Measurements from ENCODE around the gene BCL3.

The BCL3 gene

DNA sequence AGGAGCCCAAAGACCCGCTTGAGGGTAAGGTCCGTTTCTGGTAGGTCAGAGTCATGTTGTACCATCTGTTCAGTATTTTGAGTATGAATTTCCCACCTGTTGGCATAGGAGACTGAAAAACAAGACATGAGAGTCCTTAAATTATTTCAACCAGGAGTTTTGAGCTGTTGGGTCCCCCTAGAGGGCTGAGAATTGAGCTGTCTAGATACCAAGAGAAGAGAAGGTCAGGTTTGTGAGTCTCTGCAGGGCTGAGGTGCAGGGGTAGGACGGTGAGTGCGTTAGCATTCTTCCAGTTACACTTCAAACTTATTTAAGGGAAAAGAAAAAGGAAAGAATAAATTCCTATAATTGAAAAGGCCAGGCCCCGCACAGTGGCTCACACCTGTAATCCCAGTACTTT is 34.2 kb downstream of the BCL3 start:
- Histone ChIP-seq H3K36me3 (ENCODE audit: control insufficient read depth, insufficient read depth, low read length) (no peaks in the 10 kb centered on the region), H3K4me1 (peaks cover 3% of the 10 kb centered on the region), H2AFZ (no peak overlapping the region), H3K27me3 (ENCODE audit: control insufficient read depth, insufficient read depth, low read length) (no peaks in the 10 kb centered on the region), H3K9ac (no peak overlapping the region), H3K4me2 (ENCODE audit: low read length) (no peak overlapping the region), H3K27ac (no peak overlapping the region), H3K4me3 (ENCODE audit: low read depth, low read length) (no peak overlapping the region), H3K9me3 (ENCODE audit: control insufficient read depth, low read length) (no peaks in the 10 kb centered on the region), H3K79me2 (no peaks in the 10 kb centered on the region)
- TF ChIP-seq, protein P1, sequence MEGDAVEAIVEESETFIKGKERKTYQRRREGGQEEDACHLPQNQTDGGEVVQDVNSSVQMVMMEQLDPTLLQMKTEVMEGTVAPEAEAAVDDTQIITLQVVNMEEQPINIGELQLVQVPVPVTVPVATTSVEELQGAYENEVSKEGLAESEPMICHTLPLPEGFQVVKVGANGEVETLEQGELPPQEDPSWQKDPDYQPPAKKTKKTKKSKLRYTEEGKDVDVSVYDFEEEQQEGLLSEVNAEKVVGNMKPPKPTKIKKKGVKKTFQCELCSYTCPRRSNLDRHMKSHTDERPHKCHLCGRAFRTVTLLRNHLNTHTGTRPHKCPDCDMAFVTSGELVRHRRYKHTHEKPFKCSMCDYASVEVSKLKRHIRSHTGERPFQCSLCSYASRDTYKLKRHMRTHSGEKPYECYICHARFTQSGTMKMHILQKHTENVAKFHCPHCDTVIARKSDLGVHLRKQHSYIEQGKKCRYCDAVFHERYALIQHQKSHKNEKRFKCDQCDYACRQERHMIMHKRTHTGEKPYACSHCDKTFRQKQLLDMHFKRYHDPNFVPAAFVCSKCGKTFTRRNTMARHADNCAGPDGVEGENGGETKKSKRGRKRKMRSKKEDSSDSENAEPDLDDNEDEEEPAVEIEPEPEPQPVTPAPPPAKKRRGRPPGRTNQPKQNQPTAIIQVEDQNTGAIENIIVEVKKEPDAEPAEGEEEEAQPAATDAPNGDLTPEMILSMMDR (IDR thresholded peaks at IDR 0.05) = no peak

DNA sequence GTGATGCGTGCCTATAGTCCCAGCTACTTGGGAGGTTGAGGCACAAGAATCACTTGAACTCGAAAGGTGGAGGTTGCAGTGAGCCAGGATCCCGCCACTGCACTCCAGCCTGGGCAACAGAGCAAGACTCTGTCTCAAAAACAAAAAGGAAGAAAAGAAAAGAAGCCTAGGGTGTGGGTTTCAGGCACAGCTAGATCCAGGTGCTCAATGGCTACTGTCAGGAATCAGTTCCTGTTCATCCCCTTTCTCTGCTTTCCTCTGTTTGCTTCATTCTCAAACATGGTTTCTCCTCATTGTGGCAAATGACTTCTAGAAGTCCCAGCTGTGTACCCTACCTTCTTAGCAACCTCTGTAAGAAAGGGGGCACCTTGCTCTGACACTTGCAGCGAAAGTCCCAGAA is 35.0 kb downstream of the BCL3 start:
- no peak overlapping the region for H3K9ac ChIP-seq
- TF ChIP-seq, protein P1 (IDR thresholded peaks at IDR 0.05) = no peak
- H3K4me2 ChIP-seq (ENCODE audit: low read length) = no peak overlapping the region
- no peaks in the 10 kb centered on the region for H3K9me3 ChIP-seq (ENCODE audit: control insufficient read depth, low read length)
- no peak overlapping the region for H2AFZ ChIP-seq
- H3K27me3 ChIP-seq (ENCODE audit: control insufficient read depth, insufficient read depth, low read length) = no peaks in the 10 kb centered on the region
- H3K4me1 ChIP-seq = no peaks in the 10 kb centered on the region
- H3K27ac ChIP-seq = no peak overlapping the region
- H3K36me3 ChIP-seq (ENCODE audit: control insufficient read depth, insufficient read depth, low read length) = no peaks in the 10 kb centered on the region
- H3K4me3 ChIP-seq (ENCODE audit: low read depth, low read length) = no peak overlapping the region
- H3K79me2 ChIP-seq = no peaks in the 10 kb centered on the region

DNA sequence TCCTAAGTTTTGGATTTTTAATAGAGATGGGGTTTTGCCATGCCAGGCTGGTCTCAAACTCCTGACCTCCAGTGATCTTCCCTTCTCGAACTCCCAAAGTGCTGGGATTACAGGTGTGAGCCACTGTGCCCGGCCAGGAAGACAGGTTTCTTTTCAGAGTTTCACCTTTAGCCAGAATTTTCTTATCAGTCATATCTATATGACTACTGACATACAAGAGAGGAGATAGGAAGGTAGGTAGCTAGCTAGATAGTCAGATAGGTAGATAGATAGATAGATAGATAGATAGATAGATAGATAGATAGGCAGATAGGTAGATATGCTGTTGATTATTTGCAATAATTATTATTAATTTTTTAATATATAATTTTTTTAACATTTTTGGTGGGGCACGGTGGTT is 36.8 kb downstream of the BCL3 start:
- H3K9me3 ChIP-seq (ENCODE audit: control insufficient read depth, low read length) = no peaks in the 10 kb centered on the region
- TF ChIP-seq, protein P1 (IDR thresholded peaks at IDR 0.05) = no peak
- no peak overlapping the region for H3K4me3 ChIP-seq (ENCODE audit: low read depth, low read length)
- H2AFZ ChIP-seq = no peak overlapping the region
- H3K79me2 ChIP-seq = no peaks in the 10 kb centered on the region
- no peaks in the 10 kb centered on the region for H3K27me3 ChIP-seq (ENCODE audit: control insufficient read depth, insufficient read depth, low read length)
- H3K27ac ChIP-seq = no peak overlapping the region
- no peaks in the 10 kb centered on the region for H3K36me3 ChIP-seq (ENCODE audit: control insufficient read depth, insufficient read depth, low read length)
- no peak overlapping the region for H3K4me2 ChIP-seq (ENCODE audit: low read length)
- H3K9ac ChIP-seq = no peak overlapping the region
- H3K4me1 ChIP-seq = no peaks in the 10 kb centered on the region

DNA sequence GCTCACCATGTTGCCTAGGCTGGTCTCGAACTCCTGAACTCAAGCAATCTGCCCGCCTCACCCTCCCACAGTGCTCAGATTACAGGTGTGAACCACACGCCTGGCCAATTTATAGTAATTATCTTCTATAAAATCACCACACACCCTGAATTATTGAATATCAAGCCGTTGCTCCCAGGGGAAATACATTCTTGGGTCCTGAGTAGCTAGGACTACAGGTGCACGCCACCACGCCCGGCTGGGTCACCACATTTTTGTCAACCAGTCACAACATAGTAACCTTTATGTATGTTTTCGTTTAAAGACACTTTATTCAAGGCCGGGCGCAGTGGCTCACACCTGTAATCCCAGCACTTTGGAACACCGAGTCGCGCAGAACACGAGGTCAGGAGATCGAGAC is 37.5 kb downstream of the BCL3 start:
- Histone ChIP-seq H3K4me1 (no peaks in the 10 kb centered on the region), H3K9ac (no peak overlapping the region), H3K36me3 (ENCODE audit: control insufficient read depth, insufficient read depth, low read length) (no peaks in the 10 kb centered on the region), H3K4me2 (ENCODE audit: low read length) (no peak overlapping the region), H3K9me3 (ENCODE audit: control insufficient read depth, low read length) (no peaks in the 10 kb centered on the region), H3K27ac (no peak overlapping the region), H3K4me3 (ENCODE audit: low read depth, low read length) (no peak overlapping the region), H3K27me3 (ENCODE audit: control insufficient read depth, insufficient read depth, low read length) (no peaks in the 10 kb centered on the region), H2AFZ (no peak overlapping the region), H3K79me2 (no peaks in the 10 kb centered on the region)
- TF ChIP-seq, protein P1 (IDR thresholded peaks at IDR 0.05) = no peak

DNA sequence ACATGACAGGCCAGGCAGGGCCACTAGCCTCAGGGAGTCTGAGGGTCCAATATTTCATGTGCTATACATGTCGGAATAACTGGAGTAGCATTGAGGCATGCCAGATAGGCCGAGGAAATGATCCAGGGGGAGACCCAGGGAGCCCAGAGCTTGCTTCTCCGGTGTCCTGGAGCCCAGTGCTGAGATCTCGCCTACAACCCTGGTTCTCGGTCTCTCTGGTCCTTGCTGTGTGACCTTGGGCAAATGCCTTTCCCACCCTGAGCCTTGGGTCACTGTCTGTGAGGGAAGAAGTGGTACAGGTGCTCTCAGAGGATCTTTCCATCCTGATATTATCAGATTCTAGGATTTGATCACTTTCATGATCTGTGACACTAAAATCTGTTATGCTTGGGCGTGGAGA is 40.5 kb downstream of the BCL3 start:
- Histone ChIP-seq H3K36me3 (ENCODE audit: control insufficient read depth, insufficient read depth, low read length) (no peaks in the 10 kb centered on the region), H3K4me1 (no peaks in the 10 kb centered on the region), H3K79me2 (no peaks in the 10 kb centered on the region), H3K27ac (no peak overlapping the region), H3K27me3 (ENCODE audit: control insufficient read depth, insufficient read depth, low read length) (no peaks in the 10 kb centered on the region), H2AFZ (no peak overlapping the region), H3K4me2 (ENCODE audit: low read length) (no peak overlapping the region), H3K9me3 (ENCODE audit: control insufficient read depth, low read length) (no peaks in the 10 kb centered on the region), H3K9ac (no peak overlapping the region), H3K4me3 (ENCODE audit: low read depth, low read length) (no peak overlapping the region)
- TF ChIP-seq, protein P1 (IDR thresholded peaks at IDR 0.05) = no peak

All from parathyroid adenoma (tissue), 2 donors.